Activated T-cell treated with anti-CD3 and anti-CD28 coated beads, Interleukin-2, amount 50 U/mL, for 48 hours (primary cell): ENCODE results near the gene TPO.
"Not testable (repeated sequence)": the region's sequence is repeated elsewhere in the genome, so short reads cannot be mapped to it uniquely, and the experiment has no call there.

ENCODE experiments used
- DNase-seq, 2 experiments: peaks; one replicate each; pipeline ENCODE4 v3.0.0-alpha.2; 2020

The TPO gene

GRCh38 chr2:1505031-1505441 lies 91.8 kb downstream of the TPO start:
- no peak for DNase-seq

DNA sequence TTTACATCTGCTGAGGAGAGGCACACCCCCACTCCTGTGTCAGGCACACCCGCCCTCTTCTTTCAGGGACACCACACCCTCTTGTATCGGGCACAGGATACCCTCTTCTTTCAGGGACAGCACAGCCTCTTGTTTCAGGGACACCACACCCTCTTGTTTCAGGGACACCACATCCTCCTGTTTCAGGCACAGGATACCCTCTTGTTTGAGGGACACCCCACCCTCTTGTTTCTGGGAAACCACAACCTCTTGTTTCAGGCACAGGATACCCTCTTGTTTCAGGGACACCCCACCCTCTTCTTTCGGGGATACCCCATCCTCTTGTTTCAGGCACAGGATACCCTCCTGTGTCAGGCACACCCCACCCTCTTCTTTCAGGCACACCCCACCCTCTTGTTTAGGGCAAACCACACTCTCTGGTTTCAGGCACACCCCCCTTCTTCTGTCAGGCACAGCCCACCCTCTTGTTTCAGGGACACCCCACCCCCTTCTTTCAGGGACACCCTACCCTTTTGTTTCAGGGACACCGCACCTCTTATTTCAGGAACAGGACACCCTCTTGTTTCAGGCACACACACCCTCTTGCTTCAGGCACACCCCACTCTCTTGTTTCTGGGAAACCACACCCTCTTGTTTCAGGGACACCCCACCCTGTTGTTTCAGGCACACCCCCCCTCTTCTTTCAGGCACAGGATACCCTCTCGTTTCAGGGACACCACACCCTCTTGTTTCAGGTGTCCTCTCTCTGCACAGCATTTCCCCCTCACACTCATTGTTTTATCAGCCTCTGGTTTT lies 96.2 kb downstream of the TPO start:
- DNase-seq = no peak

GRCh38 chr2:1510176-1510575 lies 96.9 kb downstream of the TPO start:
- DNase-seq = no peak

DNA sequence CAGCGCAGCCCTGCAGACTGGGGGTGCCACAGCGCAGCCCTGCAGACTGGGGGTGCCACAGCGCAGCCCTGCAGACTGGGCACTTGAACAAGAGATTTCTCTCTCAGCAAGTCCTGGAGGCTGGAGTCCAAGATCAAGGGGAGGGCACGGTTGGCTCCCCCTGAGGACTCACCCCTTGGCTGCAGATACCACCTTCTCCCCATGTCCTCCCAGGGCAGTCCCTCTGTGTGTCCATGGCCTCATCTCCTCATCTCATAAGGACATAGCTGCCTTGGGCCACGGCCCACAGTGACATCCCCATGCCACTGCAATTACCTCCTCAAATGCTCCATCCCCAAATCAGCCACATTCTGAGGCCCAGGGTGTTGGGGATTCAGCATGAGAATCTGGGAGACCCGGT lies 98.2 kb downstream of the TPO start:
- DNase-seq = no peak

DNA sequence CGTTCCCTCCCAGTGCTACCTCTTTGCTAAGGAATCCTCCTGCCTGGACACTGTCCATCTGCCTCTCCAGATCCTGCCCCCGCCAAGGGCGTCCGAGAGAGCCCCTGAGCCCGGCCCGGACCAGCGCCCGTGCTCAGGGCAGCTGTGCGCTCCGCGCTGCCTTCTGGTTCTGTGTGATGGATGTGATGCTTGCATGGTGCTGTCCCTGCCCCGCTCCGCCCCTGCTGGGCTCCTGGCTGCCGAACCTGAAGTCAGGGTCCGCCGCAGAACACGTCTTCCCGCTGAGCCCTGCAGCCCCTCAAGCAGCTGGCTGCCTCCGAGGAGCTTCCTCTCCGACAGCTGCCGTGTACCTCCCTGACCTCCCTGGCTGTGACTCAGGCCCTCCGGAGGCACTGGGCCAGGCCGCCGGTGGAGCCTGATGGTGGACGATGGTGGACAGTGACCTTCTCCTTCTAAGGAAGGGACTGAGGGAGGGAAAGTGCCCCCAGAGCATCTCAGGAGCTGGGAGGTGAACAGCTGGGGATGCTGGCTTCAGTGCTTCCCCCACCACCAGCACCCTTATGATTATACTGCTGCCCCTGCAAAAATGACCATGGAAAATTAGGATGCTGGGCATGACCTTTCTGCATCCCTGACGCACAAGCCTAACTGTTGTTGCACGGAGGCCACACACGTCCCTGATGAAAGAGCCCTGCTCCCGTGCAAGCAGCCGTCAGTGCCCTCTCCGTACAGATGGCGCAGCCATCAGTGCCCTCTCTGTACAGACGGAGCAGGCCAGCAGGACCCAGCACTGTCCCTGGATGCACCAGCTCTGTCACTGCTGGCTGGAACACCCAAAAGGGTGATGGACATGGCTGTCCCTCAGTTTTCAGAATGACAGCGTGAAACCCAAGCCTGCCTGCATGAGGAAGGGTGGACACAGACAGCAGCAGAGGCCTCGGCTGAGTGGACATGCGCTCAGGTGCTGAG lies 99.3 kb downstream of the TPO start:
- no peak for DNase-seq

DNA sequence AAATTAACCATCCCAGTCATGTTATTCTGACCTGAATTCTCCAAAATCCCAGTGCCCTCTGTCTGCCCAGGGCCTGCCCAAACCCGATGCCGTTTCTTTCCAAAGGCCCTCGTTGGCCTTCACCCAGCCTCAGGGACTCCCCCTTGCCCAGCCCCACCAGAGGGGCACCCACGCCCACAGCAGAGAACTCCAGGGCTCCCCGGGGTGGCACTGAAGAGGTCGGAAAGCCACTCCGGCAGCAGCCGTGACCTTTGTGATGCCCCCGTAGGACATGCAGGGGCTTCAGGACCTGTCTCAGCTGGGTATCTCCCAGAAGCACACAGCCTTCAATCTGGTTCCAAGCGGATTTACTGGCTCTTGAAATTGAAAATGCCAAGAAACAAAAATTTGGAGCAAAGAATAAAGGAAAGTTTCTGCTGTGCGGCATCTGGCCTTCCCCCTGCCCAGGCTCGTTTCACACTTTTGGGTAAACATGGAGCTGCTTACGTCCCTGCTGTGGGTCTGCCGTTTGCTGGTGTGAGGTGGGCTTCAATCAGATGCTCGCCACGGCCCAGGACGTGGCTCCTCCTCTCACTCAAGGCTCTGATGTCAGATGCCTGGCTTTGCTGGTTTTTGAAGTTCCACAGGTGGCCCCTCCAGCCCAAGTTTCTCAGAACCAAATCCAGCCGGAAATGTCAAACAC lies 101.3 kb downstream of the TPO start:
- DNase-seq = no peak

GRCh38 chr2:1515073-1515430 lies 101.8 kb downstream of the TPO start:
- no peak for DNase-seq

GRCh38 chr2:1515986-1516797 lies 102.9 kb downstream of the TPO start:
- DNase-seq = no peak

DNA sequence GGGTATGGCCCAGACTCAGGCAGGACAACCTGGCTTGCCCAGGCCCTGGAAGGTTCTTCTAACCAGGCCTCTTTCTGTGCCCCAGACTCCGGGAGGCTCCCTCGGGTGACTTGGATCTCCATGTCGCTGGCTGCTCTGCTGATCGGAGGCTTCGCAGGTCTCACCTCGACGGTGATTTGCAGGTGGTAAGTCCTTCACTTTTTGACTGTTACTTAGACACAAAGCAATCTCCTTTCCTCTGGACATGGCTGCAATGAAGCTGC lies 103.5 kb downstream of the TPO start:
- DNase-seq = no peak

- DNase-seq = not testable (repeated sequence)
These were observed 104.0 kb downstream of the TPO start for GRCh38 chr2:1517291-1517690.

DNA sequence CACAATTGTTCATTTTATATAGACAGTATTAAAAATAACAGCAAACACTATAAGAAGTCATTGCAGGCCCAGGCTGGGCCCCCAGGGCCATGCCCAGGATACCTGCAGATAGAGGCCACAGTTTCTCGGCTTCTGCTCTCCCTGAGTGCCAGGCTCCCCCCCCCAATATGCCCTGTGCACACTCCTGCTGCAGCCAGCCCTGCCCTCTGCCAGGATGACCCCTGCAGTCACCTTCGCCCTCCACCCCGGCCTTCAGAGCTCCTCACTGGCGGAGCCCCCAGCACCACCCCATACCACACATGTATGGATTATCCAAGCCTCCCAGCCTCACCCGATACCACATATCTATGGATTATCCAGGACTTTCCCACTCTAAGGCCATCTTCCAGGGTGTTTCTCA lies 104.5 kb downstream of the TPO start:
- no peak for DNase-seq

- no peak for DNase-seq
These were observed 105.1 kb downstream of the TPO start for GRCh38 chr2:1518331-1518803.

DNA sequence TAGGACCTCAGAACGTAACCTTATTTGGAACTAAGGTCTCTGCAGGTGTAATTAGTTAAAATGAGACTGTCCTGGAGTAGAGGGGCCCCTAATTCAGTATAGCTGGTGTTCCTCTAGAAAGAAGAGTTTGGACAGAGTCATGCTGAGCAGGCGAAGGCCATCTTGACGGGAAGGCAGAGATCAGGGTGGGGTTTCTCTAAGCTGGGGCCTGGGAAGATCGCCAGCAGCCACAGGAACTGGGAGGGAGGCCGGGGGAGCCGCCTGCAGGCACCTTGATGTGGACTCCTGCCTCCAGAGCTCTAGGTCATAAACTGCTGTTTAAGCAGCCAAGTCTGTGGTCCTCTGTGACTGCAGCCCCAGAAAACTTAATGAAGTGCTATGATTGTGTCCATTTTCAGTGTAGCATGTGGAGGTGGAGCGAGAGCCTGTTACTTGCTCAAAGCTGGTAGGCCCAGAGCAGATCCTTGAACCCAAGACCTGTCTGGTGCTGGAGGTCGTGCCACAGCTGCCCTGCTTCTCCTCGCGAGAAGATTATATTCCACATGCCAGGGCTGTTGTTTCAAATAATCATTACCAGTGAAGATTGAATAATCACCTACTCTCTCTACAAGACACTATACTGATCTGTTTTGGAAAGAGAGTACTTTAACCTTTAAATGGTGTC lies 105.7 kb downstream of the TPO start:
- no peak for DNase-seq

- no peak for DNase-seq
These were observed 108.1 kb downstream of the TPO start for GRCh38 chr2:1521191-1521877.

DNA sequence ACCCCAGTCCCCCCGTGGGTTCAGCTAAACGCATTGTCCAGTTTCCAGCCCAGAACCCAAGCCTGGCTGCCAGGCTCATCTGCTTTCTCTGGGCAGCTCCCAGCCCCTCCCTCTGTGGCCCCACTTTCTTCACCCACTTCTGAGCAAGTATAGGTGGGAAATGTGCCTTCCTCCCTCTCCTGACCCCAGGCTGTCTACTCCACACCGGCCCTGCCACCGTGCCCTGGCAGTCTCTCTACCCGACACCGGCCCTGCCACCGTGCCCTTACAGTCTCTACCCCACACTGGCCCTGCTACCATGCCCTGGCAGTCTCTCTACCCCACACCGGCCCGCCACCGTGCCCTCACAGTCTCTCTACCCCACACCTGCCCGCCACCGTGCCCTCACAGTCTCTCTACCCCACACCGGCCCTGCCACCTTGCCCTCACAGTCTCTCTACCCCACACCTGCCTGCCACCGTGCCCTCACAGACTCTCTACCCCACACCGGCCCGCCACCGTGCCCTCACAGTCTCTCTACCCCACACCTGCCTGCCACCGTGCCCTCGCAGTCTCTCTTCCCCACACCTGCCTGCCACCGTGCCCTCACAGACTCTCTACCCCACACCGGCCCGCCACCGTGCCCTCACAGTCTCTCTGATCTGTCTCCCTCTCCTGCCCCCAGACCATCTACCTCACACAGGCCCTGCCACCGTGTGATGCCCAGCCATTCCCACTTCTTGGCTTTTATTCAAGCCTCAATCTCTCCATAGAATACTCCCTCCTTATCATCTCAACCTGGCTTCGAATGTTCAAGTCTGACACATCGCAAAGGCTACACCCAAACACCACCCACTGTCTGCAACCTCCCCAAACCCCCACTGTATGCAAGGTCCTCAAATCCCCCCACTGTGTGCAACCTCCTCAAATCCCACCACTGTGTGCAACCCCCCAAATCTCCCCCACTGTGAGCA lies 108.9 kb downstream of the TPO start:
- DNase-seq = no peak

GRCh38 chr2:1527153-1527992 lies 114.1 kb downstream of the TPO start:
- DNase-seq = no peak

GRCh38 chr2:1528273-1529064 lies 115.2 kb downstream of the TPO start:
- DNase-seq = no peak

DNA sequence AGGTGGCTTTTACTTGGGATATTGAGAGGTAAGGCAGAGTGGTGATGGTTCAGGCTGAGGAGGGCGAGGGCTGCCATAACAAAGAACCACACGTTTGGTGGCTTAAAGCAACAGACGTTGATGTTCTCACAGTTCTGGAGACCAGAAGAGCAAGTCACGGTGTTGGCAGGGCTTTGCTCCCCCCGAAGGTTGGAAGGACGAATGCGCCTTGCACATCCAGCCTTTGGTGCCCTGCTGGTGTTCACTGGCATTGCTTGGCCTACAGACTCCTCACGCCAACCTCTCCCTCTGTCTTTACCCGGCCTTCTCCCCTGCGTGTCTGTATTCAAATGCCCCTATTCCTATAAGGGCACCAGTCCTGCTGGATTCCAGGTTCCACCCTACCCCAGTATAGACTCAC lies 125.4 kb downstream of the TPO start:
- no peak for DNase-seq

DNA sequence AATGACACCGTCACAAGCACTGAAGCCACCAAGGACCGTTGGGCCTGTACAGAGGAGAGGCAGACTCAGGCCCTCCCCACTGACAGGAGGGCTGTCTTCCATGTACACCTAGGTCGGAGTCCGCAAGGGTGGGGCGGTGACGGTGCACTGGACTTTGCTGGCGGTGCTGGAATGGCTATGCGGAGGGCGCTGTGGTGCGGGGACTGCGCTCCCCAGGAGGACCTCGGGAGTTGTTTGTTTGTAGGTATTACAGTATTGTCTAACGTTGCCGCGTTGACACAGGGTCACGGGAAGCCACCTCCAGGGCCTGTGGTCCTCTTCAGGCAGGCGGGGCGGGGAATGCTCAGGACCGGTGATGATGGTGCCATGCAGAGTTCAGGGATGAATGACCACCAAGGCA lies 126.2 kb downstream of the TPO start:
- DNase-seq = no peak
